ENCODE measurements around the gene CFAP157.

The CFAP157 gene

DNA sequence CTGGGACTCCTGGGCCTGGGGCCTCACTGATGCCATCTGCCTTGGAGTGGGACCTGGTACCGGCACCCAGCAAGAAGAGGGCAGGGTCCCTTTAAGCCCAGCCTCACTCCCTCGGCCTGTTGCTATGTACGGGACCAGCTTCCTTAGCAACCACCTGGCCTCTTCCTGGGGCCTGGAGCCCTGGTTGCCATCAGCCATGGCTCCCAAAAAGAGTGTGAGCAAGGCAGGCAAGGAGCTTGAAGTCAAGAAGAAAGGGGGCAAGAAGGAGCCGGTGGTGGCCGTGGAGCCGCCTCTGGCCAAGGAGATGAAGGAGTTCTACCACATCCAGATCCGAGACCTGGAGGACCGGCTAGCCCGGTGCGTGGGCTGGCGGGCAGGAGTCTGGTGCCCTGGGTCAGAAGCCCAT, at the start of gene CFAP157:
TSS of gene CFAP157 (plus strand) at position 153 of the 406 bp plus-strand sequence. CDS start at position 197, 44 bp downstream.
- no peak for DNase-seq (ENCODE audit: low spot score)

DNA sequence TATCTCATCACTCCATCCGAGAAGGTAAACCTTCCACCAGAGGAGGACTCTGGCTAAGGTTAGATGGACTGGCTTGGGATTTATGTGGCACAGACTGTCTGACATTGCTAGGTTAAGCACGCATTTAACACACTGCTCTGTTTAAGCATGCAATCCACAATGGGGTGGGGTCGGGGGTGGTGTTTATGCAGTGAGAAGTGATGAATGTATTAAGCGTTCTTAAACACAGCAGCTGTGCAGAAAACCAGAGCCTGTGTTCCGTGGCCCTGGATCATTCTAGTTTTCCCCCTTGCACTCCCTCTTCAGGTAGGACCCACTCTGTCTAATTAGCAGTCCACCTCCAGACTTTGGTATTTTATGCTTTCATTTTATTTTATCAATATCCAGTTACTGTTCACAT, 48.4 kb upstream of the CFAP157 start:
- no peak for DNase-seq (ENCODE audit: low spot score)

DNA sequence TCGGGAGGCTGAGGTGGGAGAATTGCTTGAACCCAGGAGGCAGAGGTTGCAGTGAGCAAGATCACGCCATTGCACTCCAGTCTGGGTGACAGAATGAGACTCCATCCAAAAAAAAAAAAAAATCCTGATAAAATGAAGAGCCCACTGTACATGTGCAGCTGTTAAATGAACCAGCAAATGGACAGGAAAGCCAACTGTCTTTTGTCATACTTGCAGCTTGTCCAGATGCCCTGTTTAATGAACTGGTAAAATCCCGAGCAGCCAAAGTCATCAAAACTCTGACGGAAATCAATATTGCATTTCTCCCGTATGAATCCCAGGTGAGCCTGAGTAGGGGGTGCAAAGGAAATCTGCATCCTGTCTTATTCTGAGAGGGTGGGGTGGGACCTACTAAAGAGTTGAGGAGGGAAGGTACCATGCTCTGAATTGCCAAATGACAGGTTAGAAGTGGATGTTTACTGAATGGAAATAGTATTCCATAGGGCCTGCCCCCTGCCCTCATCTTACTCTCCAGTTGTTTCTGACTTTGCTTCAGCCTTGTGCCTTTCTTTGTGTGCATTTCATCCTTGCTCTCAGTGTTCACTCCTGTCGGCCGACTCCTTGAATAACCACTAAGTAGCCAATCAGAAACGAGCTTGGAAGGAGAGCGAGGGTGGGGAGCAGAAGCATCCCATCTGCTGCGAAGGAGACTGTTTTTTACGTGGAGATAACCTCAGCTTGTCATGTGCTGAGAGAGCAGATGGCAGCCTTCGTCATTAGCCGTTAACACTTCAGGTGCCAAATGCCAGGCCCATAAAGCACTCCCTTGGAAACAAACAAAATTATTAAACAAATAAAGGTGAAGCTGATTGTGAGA, 45.7 kb upstream of the CFAP157 start:
- DNase-seq (ENCODE audit: low spot score), result no peak

DNA sequence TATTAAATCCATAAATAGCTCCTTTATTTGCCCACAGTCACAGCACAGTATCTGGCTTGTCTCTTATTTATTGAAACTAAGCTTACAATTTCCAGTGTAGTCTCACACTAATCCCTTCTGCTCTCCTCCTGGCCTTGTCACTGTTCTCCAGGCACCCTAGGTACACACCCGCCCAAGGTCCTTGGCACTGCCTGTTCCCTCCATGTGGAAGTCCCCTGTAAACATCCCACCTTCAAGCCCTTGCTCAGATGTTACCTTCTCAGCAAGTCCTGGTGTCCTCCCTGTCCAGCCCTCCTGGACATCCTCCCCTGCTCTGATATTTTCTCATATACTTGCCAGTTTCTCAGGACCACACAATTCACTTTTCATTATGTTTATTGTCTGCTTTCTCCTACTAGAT, 44.2 kb upstream of the CFAP157 start:
- no peak for DNase-seq (ENCODE audit: low spot score)

DNA sequence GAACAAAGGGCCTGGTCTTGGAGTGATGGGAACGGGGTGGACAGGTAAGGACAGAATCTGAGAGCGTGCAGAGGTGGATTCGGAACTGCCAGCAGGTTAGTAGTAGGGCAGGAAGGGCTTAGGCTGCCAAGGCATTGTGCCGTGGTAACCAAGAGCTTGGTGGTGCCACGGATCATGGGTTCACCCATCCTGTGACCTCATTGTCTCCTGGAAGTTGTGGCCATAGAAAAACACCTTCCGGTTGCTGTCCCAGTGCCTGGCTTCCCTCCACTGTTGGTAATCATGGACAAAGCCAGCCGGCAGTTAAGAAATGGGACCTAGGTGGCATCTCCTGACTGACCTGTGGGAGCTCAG, 42.5 kb upstream of the CFAP157 start:
- DNase-seq (ENCODE audit: low spot score), result no peak

DNA sequence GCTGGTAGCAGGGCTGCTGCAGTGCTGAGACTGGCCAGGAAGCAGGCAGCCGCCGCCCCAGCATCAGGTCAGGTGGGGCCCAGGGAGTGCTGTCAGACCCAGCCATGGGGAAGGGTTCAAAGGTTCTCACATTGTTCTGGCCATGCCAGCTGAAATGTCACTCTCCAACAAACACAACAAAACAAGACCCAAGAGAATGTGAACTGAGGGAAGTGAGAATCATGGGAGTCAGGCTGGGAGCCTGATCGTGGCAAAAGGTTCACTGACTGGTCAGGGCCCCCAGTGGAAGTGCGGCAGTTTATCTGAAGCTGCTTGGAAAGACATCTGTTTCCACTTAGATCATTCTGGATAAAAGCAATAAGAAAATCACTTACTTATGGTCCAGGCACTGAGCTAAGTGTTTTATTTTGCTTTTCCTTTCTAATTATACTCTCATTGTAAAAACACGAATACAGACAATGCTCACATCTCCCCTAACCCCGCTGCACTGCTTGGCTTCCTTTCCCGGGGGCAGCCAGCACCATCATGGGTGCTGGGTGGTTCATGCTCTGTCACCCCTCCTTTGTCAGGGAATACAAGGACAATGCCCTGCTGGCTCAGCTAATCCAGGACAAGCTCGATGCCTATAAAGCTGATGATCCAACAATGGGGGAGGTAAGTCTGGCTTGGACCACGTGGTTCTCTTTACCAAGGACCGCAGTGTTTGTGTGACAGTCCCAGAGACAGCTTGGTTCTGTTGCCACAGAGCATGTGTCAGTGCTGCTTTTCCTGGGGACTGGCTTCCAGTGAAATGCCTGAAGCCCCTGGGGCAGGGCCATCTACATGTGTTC, 41.9 kb upstream of the CFAP157 start:
- no peak for DNase-seq (ENCODE audit: low spot score)

DNA sequence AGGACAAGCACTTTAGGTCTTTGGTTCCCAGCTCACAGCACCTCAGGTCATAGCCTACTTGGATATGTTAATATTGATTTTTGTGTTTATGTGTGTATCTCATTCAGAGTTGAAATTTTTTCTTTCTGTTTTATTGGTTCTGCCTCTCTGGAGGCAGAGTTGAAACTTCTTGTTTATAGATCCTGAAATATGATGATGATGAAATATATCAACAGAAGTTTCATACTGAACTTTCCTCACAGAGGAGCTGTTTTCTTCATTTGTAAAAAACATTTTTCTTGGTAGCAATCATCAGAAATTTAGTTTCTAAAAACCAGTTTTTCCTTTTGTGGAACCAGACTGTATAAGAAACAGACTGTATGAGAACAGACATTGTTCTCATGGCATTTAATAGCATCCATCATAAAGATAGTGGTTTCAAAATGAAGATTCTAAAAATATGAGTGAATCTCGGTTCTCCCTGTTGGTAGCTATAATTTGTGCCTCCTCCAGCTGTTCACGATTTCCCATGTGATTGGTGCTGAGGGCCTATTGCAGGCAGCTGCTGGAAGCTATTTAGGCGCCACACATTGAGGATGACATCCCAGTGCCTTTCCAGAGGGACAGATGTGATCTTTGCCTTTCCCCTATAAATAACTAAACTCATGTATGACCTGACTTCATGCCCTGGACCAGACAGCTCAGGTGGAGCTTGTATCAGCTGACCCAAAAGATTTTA, 39.5 kb upstream of the CFAP157 start:
- no peak for DNase-seq (ENCODE audit: low spot score)

DNA sequence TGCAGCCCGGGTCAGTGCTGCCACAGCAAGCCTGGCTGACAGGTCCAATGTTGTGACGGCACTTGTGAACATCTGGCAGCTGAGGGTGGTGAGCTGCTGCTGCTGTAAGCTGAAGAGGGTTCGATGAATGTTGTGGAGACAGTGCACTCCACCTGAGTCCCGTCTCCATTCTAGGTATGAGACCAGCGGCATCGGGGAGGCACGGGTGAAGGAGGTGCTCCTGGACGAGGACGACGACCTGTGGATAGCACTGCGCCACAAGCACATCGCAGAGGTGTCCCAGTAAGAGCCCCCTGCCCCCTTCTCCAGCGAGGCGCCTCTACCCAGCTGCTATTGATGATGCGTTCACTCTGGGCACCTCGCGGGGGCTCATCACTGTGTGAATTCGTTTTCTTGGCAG, 38.9 kb upstream of the CFAP157 start:
- no peak for DNase-seq (ENCODE audit: low spot score)

DNA sequence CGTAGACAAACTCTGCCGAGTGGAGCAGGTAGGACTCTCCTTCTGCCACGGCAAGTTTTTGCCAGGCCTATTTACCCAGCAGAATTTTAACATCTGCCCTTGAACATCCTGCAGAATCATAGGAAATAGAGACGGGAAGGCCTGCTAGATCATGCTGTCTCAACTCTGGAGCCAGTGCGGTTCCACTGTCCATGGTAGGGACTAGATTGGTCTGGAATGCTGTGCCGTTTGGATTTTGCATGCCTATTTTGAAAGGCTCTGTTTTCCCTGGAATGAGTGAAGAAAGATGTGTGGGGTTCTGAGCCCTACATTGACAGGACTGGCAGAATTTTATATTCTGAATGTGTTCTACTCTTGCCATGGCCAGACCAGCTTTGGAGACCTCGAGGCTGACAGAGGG, 33.6 kb upstream of the CFAP157 start:
- DNase-seq (ENCODE audit: low spot score), result no peak

DNA sequence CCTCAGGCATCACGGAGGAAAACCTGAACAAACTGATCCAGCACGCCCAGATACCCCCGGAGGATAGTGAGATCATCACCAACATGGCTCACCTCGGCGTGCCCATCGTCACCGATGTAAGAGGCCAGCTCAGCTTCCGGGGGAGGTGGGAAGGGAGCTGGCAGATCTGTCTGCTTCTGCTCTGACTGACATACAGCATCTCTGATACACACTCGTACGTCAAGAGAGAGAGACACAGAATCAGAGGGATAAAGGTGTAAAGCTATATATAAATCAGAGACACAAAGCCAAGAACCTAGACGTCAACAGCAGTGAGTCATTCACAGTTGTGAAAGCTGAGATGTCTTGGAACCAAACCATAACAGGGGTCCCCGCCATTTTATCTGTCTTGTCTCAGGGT, 30.1 kb upstream of the CFAP157 start:
- DNase-seq (ENCODE audit: low spot score), result peak; percentile 41

DNA sequence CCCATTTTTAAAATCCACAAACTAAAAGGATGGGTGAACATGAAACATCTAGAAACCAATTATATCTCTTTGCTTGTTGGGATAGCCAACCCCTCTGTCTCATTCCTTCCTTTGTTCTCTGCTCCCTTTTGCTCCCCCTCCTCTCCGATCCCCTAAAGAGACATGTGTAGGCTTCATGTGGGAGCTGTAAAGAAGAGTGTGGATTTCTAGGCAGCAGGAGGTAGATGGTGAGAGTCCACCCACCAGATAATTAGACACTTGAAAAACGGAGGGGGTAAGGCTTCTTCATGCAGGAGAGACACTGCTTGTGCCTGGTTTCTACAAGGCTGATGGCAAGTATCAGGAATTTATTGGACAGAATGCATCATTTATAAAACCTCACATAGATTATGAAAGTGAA, 27.3 kb upstream of the CFAP157 start:
- peak; percentile 75 for DNase-seq (ENCODE audit: low spot score)

DNA sequence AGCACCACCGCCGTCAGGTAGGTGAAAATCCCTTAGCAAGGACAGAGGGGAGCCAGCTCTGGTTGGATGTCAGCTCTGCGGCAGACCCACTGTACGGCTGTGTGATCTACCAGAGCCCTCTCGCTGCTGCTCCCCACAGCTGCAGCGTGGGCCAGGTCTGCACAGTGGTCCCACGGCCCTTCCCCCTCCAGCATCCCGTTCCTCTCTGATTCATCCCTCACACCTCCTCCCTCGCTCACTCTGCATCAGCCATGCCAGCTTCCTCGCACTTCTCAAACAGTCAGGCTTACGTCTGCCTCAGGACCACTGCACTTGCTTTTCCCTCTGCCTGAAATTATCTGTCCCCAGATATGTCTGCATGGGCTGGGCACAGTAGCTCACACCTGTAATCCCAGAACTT, 26.6 kb upstream of the CFAP157 start:
- DNase-seq (ENCODE audit: low spot score), result no peak

DNA sequence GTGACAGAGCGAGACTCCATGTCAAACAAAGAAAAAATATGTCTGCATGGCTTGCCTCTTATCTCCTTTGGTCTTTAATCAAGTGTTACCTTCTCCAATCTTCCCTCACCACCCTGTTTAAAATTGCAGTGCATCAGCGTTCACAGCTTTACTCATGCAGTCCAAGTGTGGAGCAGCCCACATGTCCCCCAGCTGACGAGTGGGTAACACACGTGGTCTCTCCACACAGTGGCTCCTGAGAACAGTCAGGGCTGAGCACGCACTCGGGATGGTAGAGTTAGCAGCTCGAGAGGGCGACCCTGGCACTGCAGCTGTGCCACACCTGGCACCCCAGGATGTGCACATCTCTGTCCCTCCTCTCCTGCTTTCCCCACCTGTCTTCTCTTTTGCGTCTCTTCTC, 25.9 kb upstream of the CFAP157 start:
- no peak for DNase-seq (ENCODE audit: low spot score)

DNA sequence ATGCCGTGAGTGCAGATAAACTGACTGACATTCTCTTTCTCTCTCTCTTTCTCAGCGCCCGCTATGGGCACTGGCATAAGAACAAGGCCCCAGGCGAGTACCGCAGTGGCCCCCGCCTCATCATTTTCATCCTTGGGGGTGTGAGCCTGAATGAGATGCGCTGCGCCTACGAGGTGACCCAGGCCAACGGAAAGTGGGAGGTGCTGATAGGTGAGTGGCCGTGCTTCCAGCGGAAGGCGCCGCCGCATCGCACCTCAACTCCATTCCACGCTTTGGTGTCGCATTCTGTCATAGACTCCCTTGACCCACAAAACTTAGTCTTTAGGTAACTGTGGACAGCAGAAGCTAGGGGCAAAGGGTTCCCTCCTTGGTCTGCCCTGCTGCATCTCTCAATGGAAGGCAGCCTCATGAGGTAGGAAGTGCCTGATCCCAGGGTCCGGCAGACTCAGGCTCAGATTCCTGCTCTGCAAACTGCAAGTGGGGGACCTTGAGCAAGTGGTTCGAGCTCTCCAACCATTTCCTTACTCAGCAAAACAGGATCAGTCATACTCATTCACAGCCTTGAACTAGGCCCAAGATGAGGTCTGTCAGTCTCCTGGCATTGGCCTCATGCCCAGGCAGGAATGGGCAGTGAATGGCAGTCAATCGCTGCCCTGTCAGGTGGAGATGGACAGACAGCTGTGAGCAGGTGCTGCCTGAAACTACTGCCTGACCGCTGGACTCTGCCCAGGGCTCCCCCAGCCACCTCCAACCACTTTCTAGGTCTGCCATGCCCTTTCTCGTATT, 24.2 kb upstream of the CFAP157 start:
- DNase-seq (ENCODE audit: low spot score), result no peak

DNA sequence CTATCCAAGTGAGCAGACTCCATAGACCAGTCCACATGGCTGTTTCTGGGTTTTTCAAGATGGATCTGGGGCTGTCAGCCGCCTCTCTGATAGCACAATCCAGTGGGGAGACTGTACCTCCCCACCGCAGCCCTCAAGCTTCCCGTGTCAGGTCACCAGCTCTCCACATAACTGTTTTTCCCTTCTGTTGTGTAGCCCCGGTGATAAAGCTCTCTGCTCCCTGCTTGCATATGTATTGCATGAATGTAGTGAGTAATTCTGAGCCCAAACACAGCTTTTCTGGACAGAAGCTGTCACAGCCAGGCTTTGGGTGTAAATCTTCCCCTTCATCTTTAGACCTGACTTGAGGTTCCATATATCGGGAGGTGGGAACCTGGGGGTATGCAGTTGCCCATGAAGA, 23.1 kb upstream of the CFAP157 start:
- DNase-seq (ENCODE audit: low spot score), result no peak

DNA sequence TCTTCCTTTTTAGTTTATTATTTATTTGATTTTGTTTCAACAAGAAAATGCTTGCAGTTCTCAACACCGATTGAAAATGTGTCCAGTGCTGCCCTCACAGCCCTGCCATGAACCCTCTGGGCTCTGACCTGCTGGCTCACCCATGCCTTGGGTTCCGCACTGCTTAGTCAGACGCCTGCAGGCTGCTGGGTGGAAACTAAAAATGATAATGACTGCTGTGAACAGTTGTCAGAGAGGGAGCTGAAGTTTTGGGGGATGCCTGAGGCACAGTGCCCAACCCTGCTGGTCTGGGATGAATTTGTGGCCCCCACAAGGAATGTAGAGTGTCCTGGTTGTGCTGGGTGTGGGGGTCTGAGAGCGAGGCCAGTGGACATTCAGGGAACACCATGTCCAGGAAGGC, 22.2 kb upstream of the CFAP157 start:
- no peak for DNase-seq (ENCODE audit: low spot score)

DNA sequence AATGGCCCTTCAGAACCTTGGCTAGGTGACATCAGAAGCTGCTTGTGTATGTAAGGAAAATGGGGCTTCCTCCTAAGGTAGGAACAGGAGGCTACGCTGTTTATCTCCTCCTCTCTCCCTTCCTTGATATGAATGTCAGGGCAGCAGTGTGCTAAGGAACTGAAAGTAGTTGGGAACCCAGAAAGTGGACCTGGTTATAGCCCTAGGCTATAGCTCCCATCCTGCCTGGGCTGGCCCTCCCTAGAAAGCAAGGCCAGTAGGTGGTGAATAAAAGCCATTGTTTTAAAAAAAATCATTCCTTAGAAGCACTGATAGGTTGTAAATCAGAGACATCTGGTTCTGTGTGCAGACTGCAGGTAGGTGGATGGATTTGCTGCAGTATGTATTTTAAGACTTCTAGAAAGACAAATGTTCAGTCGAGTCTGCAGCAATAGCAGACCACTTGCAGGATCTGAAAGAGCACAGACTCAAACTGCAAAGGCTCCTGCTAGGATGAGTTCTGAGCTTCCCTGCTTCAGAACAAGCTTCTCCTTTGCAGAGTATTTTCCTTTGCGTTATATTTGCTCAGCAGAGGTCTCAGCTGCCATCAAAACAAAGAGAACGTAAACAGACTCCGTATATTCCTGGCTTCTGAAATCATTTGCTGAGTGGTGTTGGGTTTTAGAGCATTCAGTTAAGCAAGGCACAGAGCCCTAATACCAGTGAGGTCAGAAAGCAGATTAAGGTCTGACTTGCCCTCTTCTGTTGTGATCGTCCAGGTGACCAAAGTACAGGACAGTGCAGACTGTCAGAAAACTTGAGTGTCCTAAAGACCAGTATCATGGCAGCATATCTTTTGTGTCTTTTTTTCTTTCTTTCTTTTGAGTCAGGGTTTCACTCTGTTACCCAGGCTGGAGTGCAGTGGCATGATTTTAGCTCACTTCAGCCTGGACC, 20.1 kb upstream of the CFAP157 start:
- DNase-seq (ENCODE audit: low spot score), result no peak

DNA sequence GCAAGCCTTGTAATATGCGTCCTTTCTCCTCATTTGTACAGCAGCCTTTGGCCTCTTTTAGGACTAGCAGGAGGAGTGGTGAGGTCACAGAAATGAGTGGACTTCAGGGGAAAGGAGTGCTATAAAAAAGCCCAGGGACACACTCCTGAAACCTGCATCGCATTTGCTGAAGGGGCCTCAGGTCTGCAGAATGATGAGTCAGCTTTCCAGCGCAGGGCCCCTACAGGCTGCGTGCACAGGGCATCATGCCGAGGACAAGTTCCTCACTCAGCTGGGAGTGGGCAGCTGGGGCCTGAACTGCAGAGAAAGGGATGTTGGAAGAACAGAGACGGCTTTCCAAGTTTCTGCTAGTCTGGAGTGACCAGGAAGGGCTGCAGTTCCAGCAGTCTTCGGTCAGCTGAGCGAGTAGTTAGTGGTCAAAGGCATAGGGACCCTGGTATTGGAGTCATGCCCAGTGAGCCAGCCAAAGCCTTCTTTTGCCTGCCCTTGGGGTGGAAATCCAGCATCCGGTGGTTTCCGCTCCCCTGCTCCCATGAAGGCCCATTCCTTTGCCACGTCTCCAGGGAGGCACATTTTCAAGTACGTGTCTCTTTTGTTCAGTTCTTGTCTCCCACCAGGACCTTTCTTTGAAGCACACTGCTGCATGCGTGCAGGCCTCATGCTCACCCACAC, 17.3 kb upstream of the CFAP157 start:
- no peak for DNase-seq (ENCODE audit: low spot score)

DNA sequence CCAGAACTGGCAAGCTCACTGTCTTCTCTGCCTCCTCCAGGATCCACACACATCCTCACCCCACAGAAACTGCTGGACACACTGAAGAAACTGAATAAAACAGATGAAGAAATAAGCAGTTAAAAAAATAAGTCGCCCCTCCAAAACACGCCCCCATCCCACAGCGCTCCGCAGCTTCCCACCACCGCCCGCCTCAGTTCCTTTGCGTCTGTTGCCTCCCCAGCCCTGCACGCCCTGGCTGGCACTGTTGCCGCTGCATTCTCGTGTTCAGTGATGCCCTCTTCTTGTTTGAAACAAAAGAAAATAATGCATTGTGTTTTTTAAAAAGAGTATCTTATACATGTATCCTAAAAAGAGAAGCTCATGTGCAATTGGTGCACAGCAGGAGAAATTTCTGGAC, 16.1 kb upstream of the CFAP157 start:
- DNase-seq (ENCODE audit: low spot score), result no peak

DNA sequence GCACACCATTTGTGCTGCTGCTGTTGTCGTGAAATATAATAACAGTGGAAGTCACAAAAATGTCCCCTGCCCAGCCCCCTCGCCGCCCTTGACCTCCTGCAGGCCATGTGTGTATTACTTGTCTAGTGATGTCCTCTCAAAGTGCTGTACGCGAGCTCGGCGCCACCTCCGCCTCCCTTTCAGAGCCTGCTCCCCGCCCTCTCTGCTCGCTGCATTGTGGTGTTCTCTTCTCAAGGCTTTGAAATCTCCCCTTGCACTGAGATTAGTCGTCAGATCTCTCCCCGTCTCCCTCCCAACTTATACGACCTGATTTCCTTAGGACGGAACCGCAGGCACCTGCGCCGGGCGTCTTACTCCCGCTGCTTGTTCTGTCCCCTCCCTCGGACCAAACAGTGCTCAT, 14.7 kb upstream of the CFAP157 start:
- no peak for DNase-seq (ENCODE audit: low spot score)

All from putamen (tissue), 1 donor.